DMS114 treated with DMSO at 0.1 percent for 48 hours (cell line): ENCODE results near the gene FBXO4.
"Not testable (repeated sequence)": the region's sequence is repeated elsewhere in the genome, so short reads cannot be mapped to it uniquely, and the experiment has no call there.

Source experiments
- DNase-seq: peaks from one replicate; lab custom pipeline; 2025; ENCODE audit not compliant: unreplicated experiment; lab: John Stamatoyannopoulos, UW

Gene FBXO4

GRCh38 chr5:41980396-41980795 lies 55.3 kb downstream of the FBXO4 start:
- no peak for DNase-seq

- DNase-seq: no peak
Measured at GRCh38 chr5:41980870-41981269, 55.8 kb downstream of the FBXO4 start.

GRCh38 chr5:41982858-41983257 lies 57.8 kb downstream of the FBXO4 start:
- not testable (repeated sequence) for DNase-seq

DNA sequence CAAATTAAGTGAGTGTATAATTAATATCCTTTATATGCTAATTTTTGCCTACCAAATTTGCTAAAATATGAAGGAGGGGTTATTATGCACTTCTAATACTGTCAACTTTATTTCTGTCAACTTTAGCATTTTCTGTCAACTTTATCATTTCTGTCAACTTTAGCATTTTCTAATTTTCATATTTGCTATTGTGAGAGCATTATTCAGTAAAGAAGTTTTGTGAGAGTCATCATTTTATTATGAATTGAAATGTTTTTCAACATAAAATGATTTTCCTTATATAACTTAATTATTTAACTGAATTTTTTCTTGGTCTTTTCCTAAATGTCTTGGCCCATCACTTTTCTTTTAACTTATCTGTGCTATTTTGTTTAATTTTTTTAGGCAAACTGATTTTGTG lies 58.2 kb downstream of the FBXO4 start:
- no peak for DNase-seq

DNA sequence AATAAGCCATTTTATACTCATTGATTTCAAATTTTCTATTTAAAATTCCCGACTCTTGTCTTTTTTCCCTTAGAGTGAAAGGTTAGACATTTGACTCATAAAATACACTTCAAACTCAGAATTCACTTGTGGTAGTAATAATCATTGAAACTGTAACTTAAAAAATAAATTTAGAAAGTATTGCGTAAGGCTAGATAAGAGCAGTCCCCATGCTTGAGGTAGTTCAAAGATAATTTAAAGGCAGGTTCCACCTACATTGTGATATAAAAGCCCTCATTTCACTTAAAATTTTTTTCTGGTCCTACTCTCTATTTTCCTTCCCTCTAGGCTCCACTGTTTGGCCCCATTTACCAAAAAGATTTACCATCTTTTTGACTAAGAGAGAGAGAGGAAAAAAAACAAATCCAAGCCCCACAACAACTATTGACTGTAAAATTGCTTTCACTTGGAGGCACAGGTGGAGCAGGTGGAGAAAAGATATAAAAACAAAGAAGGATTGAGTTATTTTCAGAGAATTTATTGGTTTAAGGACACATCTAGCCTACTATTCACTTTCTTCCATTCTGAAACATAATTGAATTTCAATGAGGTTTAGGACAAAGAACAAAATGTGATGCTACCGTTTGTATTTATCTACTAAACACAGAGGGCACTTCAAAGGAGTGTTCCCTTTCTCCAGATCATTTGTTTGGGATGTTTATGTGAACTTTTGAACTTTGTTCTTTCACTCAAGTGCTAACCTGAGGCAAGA lies 61.0 kb downstream of the FBXO4 start:
- DNase-seq: no peak
